KOPT-K1 (cell line): ENCODE results near the gene EEF1AKMT3.

Experiments
- H3K27ac ChIP-seq: fragments of 200-600 bp; sonication (generic); 2 replicates; pipeline ENCODE4 v1.5.1; 2016; ENCODE audit warnings: antibody characterized with exemption, mild to moderate bottlenecking, low read depth, low read length; ENCODE audit not compliant: poor library complexity, severe bottlenecking
- H3K36me3 ChIP-seq: fragments of 200-600 bp; sonication (generic); 2 replicates; pipeline ENCODE4 v1.5.1; 2017; ENCODE audit warnings: antibody characterized with exemption, mild to moderate bottlenecking, low read length, moderate library complexity; ENCODE audit not compliant: insufficient read depth
- H3K9me3 ChIP-seq: fragments of 200-600 bp; sonication (generic); 2 replicates; pipeline ENCODE4 v1.5.1; 2017; ENCODE audit warnings: antibody characterized with exemption, low read length, mild to moderate bottlenecking; ENCODE audit not compliant: insufficient read depth, poor library complexity, severe bottlenecking

Gene EEF1AKMT3

GRCh38 chr12:57753756-57754337 is 18.6 kb upstream of the EEF1AKMT3 start:
- Histone ChIP-seq H3K36me3 (peaks cover 43% of the 10 kb centered on the region), H3K9me3 (no peaks in the 10 kb centered on the region), H3K27ac (no peak overlapping the region)

- peak within 1 kb of the TSS; percentile 45 for H3K27ac ChIP-seq
- peaks cover 43% of the 10 kb centered on the region for H3K36me3 ChIP-seq
- no peaks in the 10 kb centered on the region for H3K9me3 ChIP-seq
Measured at GRCh38 chr12:57754411-57755193, 17.8 kb upstream of the EEF1AKMT3 start, which contains the start of gene MARCHF9. MARCHF9 (plus strand) TSS chr12:57755103; CDS start chr12:57755529, 426 bp downstream.

- H3K9me3 ChIP-seq: no peaks in the 10 kb centered on the region
- H3K36me3 ChIP-seq: peaks cover 43% of the 10 kb centered on the region
- H3K27ac ChIP-seq: peak overlapping the region; percentile 45
Measured at GRCh38 chr12:57755194-57755453, 17.3 kb upstream of the EEF1AKMT3 start.

- H3K9me3 ChIP-seq: no peaks in the 10 kb centered on the region
- peaks cover 43% of the 10 kb centered on the region for H3K36me3 ChIP-seq
- peak overlapping the region; percentile 45 for H3K27ac ChIP-seq
Measured at GRCh38 chr12:57755454-57756372, 16.7 kb upstream of the EEF1AKMT3 start.

GRCh38 chr12:57756406-57757341 is 15.7 kb upstream of the EEF1AKMT3 start:
- peaks cover 49% of the 10 kb centered on the region for H3K36me3 ChIP-seq
- H3K27ac ChIP-seq: peak overlapping the region; percentile 45
- no peaks in the 10 kb centered on the region for H3K9me3 ChIP-seq

GRCh38 chr12:57757771-57758170 is 14.6 kb upstream of the EEF1AKMT3 start:
- H3K9me3 ChIP-seq: no peaks in the 10 kb centered on the region

GRCh38 chr12:57758552-57759359 is 13.7 kb upstream of the EEF1AKMT3 start:
- Histone ChIP-seq H3K27ac (no peak overlapping the region), H3K9me3 (no peaks in the 10 kb centered on the region), H3K36me3 (peaks cover 64% of the 10 kb centered on the region)

More at GRCh38 chr12:57757771-57758170, 14.6 kb upstream of the EEF1AKMT3 start:
- peaks cover 59% of the 10 kb centered on the region for H3K36me3 ChIP-seq
- H3K27ac ChIP-seq: no peak overlapping the region

- Histone ChIP-seq H3K9me3 (no peaks in the 10 kb centered on the region), H3K27ac (no peak overlapping the region), H3K36me3 (peaks cover 64% of the 10 kb centered on the region)
Measured at GRCh38 chr12:57759360-57759980, 12.9 kb upstream of the EEF1AKMT3 start.

- Histone ChIP-seq H3K27ac (no peak overlapping the region), H3K9me3 (no peaks in the 10 kb centered on the region), H3K36me3 (peaks cover 64% of the 10 kb centered on the region)
Measured at GRCh38 chr12:57760347-57760982, 11.9 kb upstream of the EEF1AKMT3 start.

- H3K27ac ChIP-seq: no peak overlapping the region
- H3K36me3 ChIP-seq: peaks cover 64% of the 10 kb centered on the region
- no peaks in the 10 kb centered on the region for H3K9me3 ChIP-seq
Measured at GRCh38 chr12:57761391-57761998, 10.9 kb upstream of the EEF1AKMT3 start.

GRCh38 chr12:57762463-57762862 is 10.0 kb upstream of the EEF1AKMT3 start:
- Histone ChIP-seq H3K27ac (no peak overlapping the region), H3K36me3 (peaks cover 61% of the 10 kb centered on the region), H3K9me3 (no peaks in the 10 kb centered on the region)

GRCh38 chr12:57763881-57764661 is 8.3 kb upstream of the EEF1AKMT3 start:
- Histone ChIP-seq H3K27ac (no peak overlapping the region), H3K9me3 (no peaks in the 10 kb centered on the region), H3K36me3 (peaks cover 61% of the 10 kb centered on the region)
